ENCODE results near the gene DOCK4.

DNA sequence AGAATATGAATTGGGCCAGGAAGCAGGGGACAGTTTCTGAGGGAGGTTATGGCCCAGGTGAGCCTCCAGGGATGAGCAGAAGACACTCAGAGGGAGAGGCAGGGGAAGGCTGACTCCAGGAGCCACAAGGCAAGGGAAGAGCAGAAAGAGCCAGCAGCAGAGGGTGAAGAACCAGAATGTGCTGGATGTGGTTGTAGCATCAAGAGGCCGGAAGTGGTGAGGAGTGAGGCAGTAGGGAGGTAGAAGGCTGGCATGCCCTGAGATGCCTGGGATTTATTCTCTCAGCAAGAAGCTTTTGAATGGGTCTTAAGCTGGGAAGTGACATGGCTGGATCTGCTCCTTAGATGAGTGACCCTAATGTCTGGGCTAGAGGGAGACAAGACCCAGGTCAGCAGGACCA is 311.7 kb downstream of the DOCK4 start:
- TF ChIP-seq, protein P1, sequence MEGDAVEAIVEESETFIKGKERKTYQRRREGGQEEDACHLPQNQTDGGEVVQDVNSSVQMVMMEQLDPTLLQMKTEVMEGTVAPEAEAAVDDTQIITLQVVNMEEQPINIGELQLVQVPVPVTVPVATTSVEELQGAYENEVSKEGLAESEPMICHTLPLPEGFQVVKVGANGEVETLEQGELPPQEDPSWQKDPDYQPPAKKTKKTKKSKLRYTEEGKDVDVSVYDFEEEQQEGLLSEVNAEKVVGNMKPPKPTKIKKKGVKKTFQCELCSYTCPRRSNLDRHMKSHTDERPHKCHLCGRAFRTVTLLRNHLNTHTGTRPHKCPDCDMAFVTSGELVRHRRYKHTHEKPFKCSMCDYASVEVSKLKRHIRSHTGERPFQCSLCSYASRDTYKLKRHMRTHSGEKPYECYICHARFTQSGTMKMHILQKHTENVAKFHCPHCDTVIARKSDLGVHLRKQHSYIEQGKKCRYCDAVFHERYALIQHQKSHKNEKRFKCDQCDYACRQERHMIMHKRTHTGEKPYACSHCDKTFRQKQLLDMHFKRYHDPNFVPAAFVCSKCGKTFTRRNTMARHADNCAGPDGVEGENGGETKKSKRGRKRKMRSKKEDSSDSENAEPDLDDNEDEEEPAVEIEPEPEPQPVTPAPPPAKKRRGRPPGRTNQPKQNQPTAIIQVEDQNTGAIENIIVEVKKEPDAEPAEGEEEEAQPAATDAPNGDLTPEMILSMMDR (IDR thresholded peaks at IDR 0.05), result no peak
- TF ChIP-seq CEBPB (IDR thresholded peaks at IDR 0.05), result no peak
